OCI-LY1 (cell line): ENCODE data around the gene CFAP97.
"Not testable (repeated sequence)": the region's sequence is repeated elsewhere in the genome, so short reads cannot be mapped to it uniquely, and the experiment has no call there.

Experiments used
- H2AFZ ChIP-seq: fragments of 200-600 bp; sonication (generic), shearing (Covaris generic); 2 replicates; pipeline ENCODE4 v1.6.0; 2014; ENCODE audit warnings: antibody characterized with exemption, mild to moderate bottlenecking, low read length
- H3F3A ChIP-seq: fragments of 200-600 bp; sonication (generic), shearing (Covaris generic); 2 replicates; pipeline ENCODE4 v1.6.0; 2014; ENCODE audit warnings: mild to moderate bottlenecking, antibody characterized with exemption, low read length, moderate library complexity; ENCODE audit not compliant: insufficient read depth
- H3K27ac ChIP-seq: fragments of 200-600 bp; sonication (generic); 2 replicates; pipeline ENCODE4 v1.5.1; 2014; ENCODE audit warnings: low read length, mixed run types, mild to moderate bottlenecking, low read depth; ENCODE audit not compliant: poor library complexity, severe bottlenecking
- H3K27me3 ChIP-seq: fragments of 200-600 bp; sonication (generic); 2 replicates; pipeline ENCODE4 v1.6.0; 2014; ENCODE audit warnings: antibody characterized with exemption, mild to moderate bottlenecking, low read length, moderate library complexity; ENCODE audit not compliant: insufficient read depth
- H3K36me3 ChIP-seq: fragments of 200-600 bp; sonication (generic); 2 replicates; pipeline ENCODE4 v1.6.1; 2014; ENCODE audit warnings: mild to moderate bottlenecking, antibody characterized with exemption, low read length, moderate library complexity, mixed read lengths; ENCODE audit not compliant: insufficient read depth
- H3K4me1 ChIP-seq: fragments of 200-600 bp; sonication (generic); 2 replicates; pipeline ENCODE4 v1.5.1; 2014; ENCODE audit warnings: mild to moderate bottlenecking, low read length, moderate library complexity; ENCODE audit not compliant: insufficient read depth, severe bottlenecking
- H3K4me2 ChIP-seq: fragments of 200-600 bp; sonication (generic), shearing (Covaris generic); 2 replicates; pipeline ENCODE4 v1.6.1; 2014; ENCODE audit warnings: low read length
- H3K4me3 ChIP-seq: fragments of 200-600 bp; sonication (generic); 2 replicates; pipeline ENCODE4 v1.5.1; 2014; ENCODE audit warnings: low read length, low read depth, mild to moderate bottlenecking, mixed read lengths; ENCODE audit not compliant: poor library complexity, severe bottlenecking
- H3K79me2 ChIP-seq: fragments of 200-600 bp; shearing (Covaris generic); 2 replicates; pipeline ENCODE4 v1.6.1; 2016; ENCODE audit warnings: mixed run types, low read length, mixed read lengths; ENCODE audit not compliant: insufficient read depth
- H3K9ac ChIP-seq: fragments of 200-600 bp; sonication (generic), shearing (Covaris generic); 2 replicates; pipeline ENCODE4 v1.6.1; 2014; ENCODE audit warnings: mild to moderate bottlenecking, low read length, mixed read lengths
- H3K9me2 ChIP-seq: fragments of 200-600 bp; sonication (generic), shearing (Covaris generic); 2 replicates; pipeline ENCODE4 v1.6.1; 2014; ENCODE audit warnings: low read depth, mild to moderate bottlenecking, low read length, mixed read lengths
- H3K9me3 ChIP-seq: fragments of 200-600 bp; shearing (Covaris generic); 2 replicates; pipeline ENCODE4 v1.6.1; 2014; ENCODE audit warnings: low read length, mixed read lengths
- H4K20me1 ChIP-seq: fragments of 200-600 bp; sonication (generic), shearing (Covaris generic); 2 replicates; pipeline ENCODE4 v1.6.0; 2016; ENCODE audit warnings: mild to moderate bottlenecking, low read length; ENCODE audit not compliant: insufficient read depth
- CTCF ChIP-seq: fragments of 200-600 bp; sonication (generic), shearing (Covaris generic); IDR thresholded peaks from 2 replicates; pipeline ENCODE4 v1.5.1; 2017; ENCODE audit warnings: mild to moderate bottlenecking, antibody characterized with exemption, low read length, moderate library complexity, mixed read lengths
- EZH2 ChIP-seq: fragments of 200-600 bp; sonication (generic), shearing (Covaris generic); IDR thresholded peaks from 2 replicates; pipeline ENCODE4 v1.8.0; 2017; ENCODE audit warnings: borderline replicate concordance, mixed run types, mild to moderate bottlenecking, antibody characterized with exemption, low read length, moderate library complexity, mixed read lengths

The CFAP97 gene

GRCh38 chr4:185207466-185207865, 3.7 kb upstream of the CFAP97 start:
- H3K4me3 ChIP-seq: no peak overlapping the region
- H3K9me2 ChIP-seq: no peaks in the 10 kb centered on the region
- H3K9me3 ChIP-seq: no peaks in the 10 kb centered on the region
- no peak for TF ChIP-seq EZH2
- no peak for TF ChIP-seq CTCF
- H3K4me2 ChIP-seq: no peak overlapping the region
- no peaks in the 10 kb centered on the region for H4K20me1 ChIP-seq
- no peak overlapping the region for H3K27ac ChIP-seq
- H3K9ac ChIP-seq: no peak overlapping the region
- H3K27me3 ChIP-seq: no peaks in the 10 kb centered on the region
- H2AFZ ChIP-seq: no peak overlapping the region
- H3K4me1 ChIP-seq: peaks cover 50% of the 10 kb centered on the region
- peaks cover 31% of the 10 kb centered on the region for H3K79me2 ChIP-seq
- H3F3A ChIP-seq: no peaks in the 10 kb centered on the region
- 0 out of 2 replicates have a peak, but pooled peaks cover 5% of the 10 kb centered on the region for H3K36me3 ChIP-seq

- H3K79me2 ChIP-seq: peaks cover 28% of the 10 kb centered on the region
- no peaks in the 10 kb centered on the region for H3K9me2 ChIP-seq
- peak overlapping the region; percentile 74 for H3K4me3 ChIP-seq
- peaks cover 50% of the 10 kb centered on the region for H3K4me1 ChIP-seq
- H3K27ac ChIP-seq: peak overlapping the region; percentile 22
- no peak overlapping the region for H2AFZ ChIP-seq
- no peak for TF ChIP-seq CTCF
- TF ChIP-seq EZH2: no peak
- peak overlapping the region; percentile 86 for H3K4me2 ChIP-seq
- no peaks in the 10 kb centered on the region for H3K9me3 ChIP-seq
- H4K20me1 ChIP-seq: no peaks in the 10 kb centered on the region
- H3K9ac ChIP-seq: no peak overlapping the region; the same call in 1 of the 2 replicates
- no peaks in the 10 kb centered on the region for H3F3A ChIP-seq
- H3K27me3 ChIP-seq: no peaks in the 10 kb centered on the region
- no peaks in the 10 kb centered on the region for H3K36me3 ChIP-seq
These were observed 2.0 kb upstream of the CFAP97 start for GRCh38 chr4:185205697-185206342.

GRCh38 chr4:185205073-185205472, 1.3 kb upstream of the CFAP97 start:
- Histone ChIP-seq H3K79me2 (peaks cover 21% of the 10 kb centered on the region), H3K4me2 (peak overlapping the region; percentile 86), H3K4me1 (peaks cover 50% of the 10 kb centered on the region), H3K4me3 (peak overlapping the region; percentile 74), H3K27ac (peak overlapping the region; percentile 67), H3K9ac (peak overlapping the region; percentile 83)
- not testable (repeated sequence) for H2AFZ ChIP-seq, H4K20me1 ChIP-seq, H3K27me3 ChIP-seq, H3K9me3 ChIP-seq, H3K36me3 ChIP-seq, H3F3A ChIP-seq, H3K9me2 ChIP-seq
